Neural cell (in vitro differentiated cells): ENCODE results near the gene APOBEC3G.

Experiments used
- CTCF ChIP-seq: fragments of 450-650 bp; IDR thresholded peaks from 2 replicates; pipeline ENCODE4 v1.5.1; 2014; ENCODE audit warnings: antibody characterized with exemption, mild to moderate bottlenecking, moderate library complexity; ENCODE audit not compliant: poor library complexity, severe bottlenecking
- EP300 ChIP-seq: fragments of 450-650 bp; conservative IDR thresholded peaks from 2 replicates; pipeline ENCODE4 v1.6.1; 2014; ENCODE audit warnings: antibody characterized with exemption, mild to moderate bottlenecking, moderate library complexity; ENCODE audit not compliant: poor library complexity, severe bottlenecking
- EZH2 ChIP-seq: fragments of 200-600, 300-800 bp; shearing (Covaris generic), sonication (generic); IDR thresholded peaks from 2 replicates; pipeline ENCODE4 v1.6.1; 2014; ENCODE audit warnings: antibody characterized with exemption, low read length, borderline replicate concordance, mild to moderate bottlenecking; ENCODE audit not compliant: insufficient read depth, poor library complexity, severe bottlenecking
- POLR2AphosphoS5 ChIP-seq: IDR thresholded peaks from 2 replicates; pipeline ENCODE4 v1.6.1; 2012
- RAD21 ChIP-seq: fragments of 450-650 bp; conservative IDR thresholded peaks from 2 replicates; pipeline ENCODE4 v1.6.1; 2014; ENCODE audit warnings: antibody characterized with exemption, mild to moderate bottlenecking, moderate library complexity
- REST ChIP-seq: IDR thresholded peaks from 2 replicates; pipeline ENCODE4 v1.6.1; 2012; ENCODE audit warnings: borderline replicate concordance
- SMC3 ChIP-seq: fragments of 450-650 bp; conservative IDR thresholded peaks from 2 replicates; pipeline ENCODE4 v1.6.1; 2014; ENCODE audit warnings: antibody characterized with exemption, mild to moderate bottlenecking, moderate library complexity; ENCODE audit not compliant: poor library complexity
- TAF1 ChIP-seq: IDR thresholded peaks from 2 replicates; pipeline ENCODE4 v1.6.1; 2012; ENCODE audit warnings: low read depth

GRCh38 chr22:39136317-39136716, 59.2 kb downstream of the APOBEC3G start:
- TF ChIP-seq POLR2AphosphoS5 (no peak), CTCF (no peak), TAF1 (no peak), EZH2 (no peak), REST (no peak), SMC3 (no peak), EP300 (no peak), RAD21 (no peak)
